HG03520 (cell line): ENCODE results near the gene TCF4.
"Not testable (repeated sequence)": the region's sequence is repeated elsewhere in the genome, so short reads cannot be mapped to it uniquely, and the experiment has no call there.

Experiments
- ATAC-seq: cut with Tn5 transposase; IDR thresholded peaks from one replicate; pipeline ENCODE4 v1.9.1; 2021; ENCODE audit warnings: mild to moderate bottlenecking, moderate library complexity; ENCODE audit not compliant: unreplicated experiment

The TCF4 gene

GRCh38 chr18:55479656-55480420, 108.2 kb downstream of the TCF4 start:
- no peak for ATAC-seq

GRCh38 chr18:55477860-55478581, 110.0 kb downstream of the TCF4 start:
- ATAC-seq: no peak

- ATAC-seq: peak; percentile 72
These were observed 110.5 kb downstream of the TCF4 start for GRCh38 chr18:55477499-55477859.

- ATAC-seq: no peak
These were observed 112.1 kb downstream of the TCF4 start for GRCh38 chr18:55475916-55476315.

- ATAC-seq: no peak
These were observed 112.5 kb downstream of the TCF4 start for GRCh38 chr18:55475467-55475866.

- no peak for ATAC-seq
These were observed 114.4 kb downstream of the TCF4 start for GRCh38 chr18:55473560-55473959.

- no peak for ATAC-seq
These were observed 114.9 kb downstream of the TCF4 start for GRCh38 chr18:55473058-55473457.

- ATAC-seq: no peak
These were observed 117.2 kb downstream of the TCF4 start for GRCh38 chr18:55470826-55471225.

GRCh38 chr18:55469134-55469533, 118.9 kb downstream of the TCF4 start:
- ATAC-seq: not testable (repeated sequence)

- no peak for ATAC-seq
These were observed 121.2 kb downstream of the TCF4 start for GRCh38 chr18:55466789-55467188.

GRCh38 chr18:55465313-55465712, 122.7 kb downstream of the TCF4 start:
- no peak for ATAC-seq

- no peak for ATAC-seq
These were observed 123.4 kb downstream of the TCF4 start for GRCh38 chr18:55464581-55464980.

GRCh38 chr18:55462652-55463051, 125.3 kb downstream of the TCF4 start:
- ATAC-seq: no peak

- ATAC-seq: no peak
These were observed 126.1 kb downstream of the TCF4 start for GRCh38 chr18:55461848-55462247.

- no peak for ATAC-seq
These were observed 129.4 kb downstream of the TCF4 start for GRCh38 chr18:55458456-55459203.

GRCh38 chr18:55457028-55457427, 131.0 kb downstream of the TCF4 start:
- ATAC-seq: no peak

GRCh38 chr18:55455938-55456337, 132.1 kb downstream of the TCF4 start:
- no peak for ATAC-seq

- no peak for ATAC-seq
These were observed 134.8 kb downstream of the TCF4 start for GRCh38 chr18:55453186-55453585.

GRCh38 chr18:55452123-55452611, 135.8 kb downstream of the TCF4 start:
- no peak for ATAC-seq

GRCh38 chr18:55449412-55450140, 138.4 kb downstream of the TCF4 start:
- no peak for ATAC-seq

GRCh38 chr18:55448420-55448819, 139.6 kb downstream of the TCF4 start:
- ATAC-seq: no peak
